ENCODE results near the gene VIPAS39. TPM values are rescaled to one million over a fixed set of nuclear protein-coding genes. Genes with fewer than 3 reads are reported as not detected.

VIPAS39 gene
- polyA plus RNA-seq, 1 experiment: 31.3 TPM

DNA sequence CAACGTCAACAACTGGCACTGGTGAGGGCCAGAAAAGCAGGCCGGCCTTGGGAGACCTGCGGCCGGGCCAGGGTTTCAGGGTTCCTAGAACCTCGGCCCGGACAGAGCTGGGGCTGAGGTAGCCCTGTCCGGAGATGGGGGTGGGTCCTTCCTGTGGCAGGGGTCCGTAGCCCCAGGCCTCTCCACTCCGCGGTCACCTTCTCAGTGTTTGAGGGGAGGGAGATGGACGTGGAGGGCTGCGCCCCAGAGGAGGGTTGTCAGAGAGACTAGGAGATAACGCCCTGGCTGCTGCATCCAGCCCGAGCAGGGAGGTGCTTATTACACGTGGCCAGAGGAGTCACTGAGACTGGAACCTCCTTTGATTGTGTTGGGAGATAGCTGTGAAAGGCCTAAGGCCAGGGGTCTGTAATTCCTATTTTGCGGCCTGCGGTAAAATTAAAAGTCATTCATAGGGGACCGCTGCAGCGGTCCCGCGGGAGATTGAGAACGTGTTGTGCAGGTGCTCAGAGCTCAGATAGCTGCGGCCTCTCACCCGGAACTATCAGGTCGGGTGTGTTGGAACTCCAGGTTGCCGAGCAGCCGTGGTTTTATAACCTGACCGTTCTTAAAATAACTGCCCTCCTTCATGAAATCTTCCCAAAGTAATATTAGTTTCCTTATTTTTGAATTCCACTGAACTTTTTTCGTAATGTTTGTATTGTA is 999 bp upstream of the VIPAS39 start:
- Histone ChIP-seq H3K4me3 (ENCODE audit: low read depth, low read length) (peak overlapping the region; percentile 94), H3K36me3 (ENCODE audit: control insufficient read depth, insufficient read depth, low read length) (peaks cover 13% of the 10 kb centered on the region), H3K27me3 (ENCODE audit: control insufficient read depth, insufficient read depth, low read length) (no peaks in the 10 kb centered on the region)
- TF ChIP-seq, protein P1, sequence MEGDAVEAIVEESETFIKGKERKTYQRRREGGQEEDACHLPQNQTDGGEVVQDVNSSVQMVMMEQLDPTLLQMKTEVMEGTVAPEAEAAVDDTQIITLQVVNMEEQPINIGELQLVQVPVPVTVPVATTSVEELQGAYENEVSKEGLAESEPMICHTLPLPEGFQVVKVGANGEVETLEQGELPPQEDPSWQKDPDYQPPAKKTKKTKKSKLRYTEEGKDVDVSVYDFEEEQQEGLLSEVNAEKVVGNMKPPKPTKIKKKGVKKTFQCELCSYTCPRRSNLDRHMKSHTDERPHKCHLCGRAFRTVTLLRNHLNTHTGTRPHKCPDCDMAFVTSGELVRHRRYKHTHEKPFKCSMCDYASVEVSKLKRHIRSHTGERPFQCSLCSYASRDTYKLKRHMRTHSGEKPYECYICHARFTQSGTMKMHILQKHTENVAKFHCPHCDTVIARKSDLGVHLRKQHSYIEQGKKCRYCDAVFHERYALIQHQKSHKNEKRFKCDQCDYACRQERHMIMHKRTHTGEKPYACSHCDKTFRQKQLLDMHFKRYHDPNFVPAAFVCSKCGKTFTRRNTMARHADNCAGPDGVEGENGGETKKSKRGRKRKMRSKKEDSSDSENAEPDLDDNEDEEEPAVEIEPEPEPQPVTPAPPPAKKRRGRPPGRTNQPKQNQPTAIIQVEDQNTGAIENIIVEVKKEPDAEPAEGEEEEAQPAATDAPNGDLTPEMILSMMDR (IDR thresholded peaks at IDR 0.05; ENCODE audit: insufficient read depth, low read depth, low read length): no peak
- POLR2A ChIA-PET: no interaction called here
- CTCF ChIA-PET: interaction anchor here (1.0 to 3.8 kb wide), 18 partner anchors 9 to 272 kb away, joined by 3 to 41 read pairs (median 5); no protein-coding TSS in a partner anchor
- DNase-seq (ENCODE audit: low read depth): no peak

DNA sequence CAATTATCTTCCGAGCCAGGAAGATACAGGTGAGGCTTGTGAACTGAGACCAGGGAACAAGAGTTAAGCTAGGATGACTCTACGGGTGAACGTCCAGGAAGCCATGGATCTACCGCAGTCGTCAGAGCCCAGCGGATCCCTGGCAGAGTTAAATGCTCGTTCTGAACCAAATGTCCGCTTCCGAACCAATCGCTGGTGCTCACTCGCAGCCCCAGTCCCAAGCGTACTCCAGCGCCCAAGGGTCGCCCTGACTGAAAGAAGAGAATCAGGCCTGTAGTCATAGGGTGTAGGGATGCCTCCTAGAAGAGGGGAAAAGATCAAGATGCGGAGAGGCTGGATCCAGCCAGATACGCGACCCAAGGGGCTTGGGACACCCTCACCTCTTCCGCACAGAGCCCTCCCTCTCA is 283 bp downstream of the VIPAS39 start:
- peaks cover 5% of the 10 kb centered on the region for H3K36me3 ChIP-seq (ENCODE audit: control insufficient read depth, insufficient read depth, low read length)
- POLR2A ChIA-PET: interaction anchor here (0.5 to 0.7 kb wide), 3 partner anchors 19 to 418 kb away, joined by 3 to 5 read pairs (median 3); no protein-coding TSS in a partner anchor
- CTCF ChIA-PET: interaction anchor here (0.6 to 3.8 kb wide), 4 partner anchors 11 to 335 kb away, joined by 3 to 41 read pairs (median 5); no protein-coding TSS in a partner anchor
- DNase-seq (ENCODE audit: low read depth): no peak
- H3K27me3 ChIP-seq (ENCODE audit: control insufficient read depth, insufficient read depth, low read length): no peaks in the 10 kb centered on the region
- peak overlapping the region; percentile 94 for H3K4me3 ChIP-seq (ENCODE audit: low read depth, low read length)
- TF ChIP-seq, protein P1 (IDR thresholded peaks at IDR 0.05; ENCODE audit: insufficient read depth, low read depth, low read length): no peak

DNA sequence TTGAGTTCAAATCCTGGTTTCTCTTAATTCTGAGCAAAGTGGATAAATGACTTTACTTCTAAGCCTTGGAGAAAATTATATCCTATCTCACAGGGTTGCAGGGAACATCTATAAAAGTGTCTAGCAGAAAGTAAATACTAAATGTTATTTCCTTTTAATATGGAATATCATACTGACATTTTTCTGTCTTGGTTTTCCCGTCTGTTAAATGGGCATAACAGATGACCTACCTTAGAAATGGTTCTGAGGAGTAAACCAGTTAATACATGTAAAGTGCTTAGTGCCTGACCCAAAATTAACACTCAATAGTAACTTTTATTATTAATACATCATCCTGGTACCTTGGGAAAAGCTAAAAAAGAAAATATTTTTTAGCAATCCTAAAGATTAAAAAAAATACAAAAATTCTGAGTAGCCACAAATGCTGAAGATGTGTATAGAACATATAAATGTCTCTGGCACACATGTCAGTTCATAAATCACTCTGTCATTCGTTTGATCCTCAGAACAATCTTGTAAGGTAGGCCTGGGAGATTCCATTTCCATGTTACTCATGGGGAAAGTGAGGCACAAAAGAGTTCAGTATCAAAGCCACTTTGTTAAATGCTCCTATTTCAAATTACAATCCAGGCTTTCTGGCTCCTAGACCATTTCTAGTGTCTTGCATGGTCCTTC is 1.3 kb downstream of the VIPAS39 start:
- CTCF ChIA-PET: interaction anchor here (2.0 kb wide), 1 partner anchor 10 kb away, joined by 7 read pairs; no protein-coding TSS in a partner anchor
- TF ChIP-seq, protein P1 (IDR thresholded peaks at IDR 0.05; ENCODE audit: insufficient read depth, low read depth, low read length): no peak
- H3K27me3 ChIP-seq (ENCODE audit: control insufficient read depth, insufficient read depth, low read length): no peaks in the 10 kb centered on the region
- no peak overlapping the region for H3K4me3 ChIP-seq (ENCODE audit: low read depth, low read length)
- peaks cover 4% of the 10 kb centered on the region for H3K36me3 ChIP-seq (ENCODE audit: control insufficient read depth, insufficient read depth, low read length)
- POLR2A ChIA-PET: no interaction called here
- no peak for DNase-seq (ENCODE audit: low read depth)

DNA sequence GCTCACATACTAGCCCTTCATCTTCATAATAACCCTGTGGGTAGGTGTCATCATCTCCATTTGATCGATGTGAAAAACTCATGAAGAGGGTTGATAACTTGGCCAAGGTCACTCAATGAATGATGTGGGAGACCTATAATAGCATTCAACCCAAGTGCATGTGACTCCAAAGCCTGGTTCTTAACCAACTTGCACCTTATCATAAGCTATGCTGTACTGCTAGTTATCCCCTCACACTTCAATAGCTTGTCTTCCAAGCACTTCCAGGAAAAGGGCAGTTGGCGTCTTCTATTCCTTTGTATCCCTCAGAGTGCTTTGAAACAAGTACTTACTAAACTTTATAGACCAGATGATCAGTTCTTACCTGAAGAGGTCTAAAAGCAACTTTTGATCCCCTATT is 15.2 kb downstream of the VIPAS39 start:
- CTCF ChIA-PET: no interaction called here
- Histone ChIP-seq H3K36me3 (ENCODE audit: control insufficient read depth, insufficient read depth, low read length) (peaks cover 17% of the 10 kb centered on the region), H3K27me3 (ENCODE audit: control insufficient read depth, insufficient read depth, low read length) (no peaks in the 10 kb centered on the region), H3K4me3 (ENCODE audit: low read depth, low read length) (no peak overlapping the region)
- TF ChIP-seq, protein P1 (IDR thresholded peaks at IDR 0.05; ENCODE audit: insufficient read depth, low read depth, low read length): no peak
- POLR2A ChIA-PET: no interaction called here
- no peak for DNase-seq (ENCODE audit: low read depth)

DNA sequence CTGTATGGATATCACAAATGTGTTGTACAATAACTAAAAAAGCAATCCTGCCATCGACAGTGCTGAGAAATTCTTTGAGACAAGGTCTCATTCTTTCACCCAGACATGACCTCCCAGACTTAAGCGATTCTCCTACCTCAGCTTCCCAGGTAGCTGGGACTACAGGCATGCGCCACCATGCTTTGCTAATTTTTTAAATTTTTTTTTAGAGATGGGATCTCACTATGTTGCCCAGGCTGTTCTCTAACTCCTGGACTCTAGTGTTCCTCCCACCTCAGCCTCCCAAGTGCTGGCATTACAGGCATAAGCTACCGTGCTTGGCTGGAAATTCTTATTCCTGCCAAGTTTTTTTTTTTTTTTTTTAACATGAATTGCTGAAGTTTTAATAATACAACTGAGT is 17.5 kb downstream of the VIPAS39 start:
- DNase-seq (ENCODE audit: low read depth): no peak
- POLR2A ChIA-PET: no interaction called here
- Histone ChIP-seq H3K4me3 (ENCODE audit: low read depth, low read length) (no peak overlapping the region), H3K27me3 (ENCODE audit: control insufficient read depth, insufficient read depth, low read length) (no peaks in the 10 kb centered on the region), H3K36me3 (ENCODE audit: control insufficient read depth, insufficient read depth, low read length) (peaks cover 21% of the 10 kb centered on the region)
- TF ChIP-seq, protein P1 (IDR thresholded peaks at IDR 0.05; ENCODE audit: insufficient read depth, low read depth, low read length): no peak
- CTCF ChIA-PET: interaction anchor here (1.3 kb wide), 1 partner anchor 19 kb away, joined by 5 read pairs; no protein-coding TSS in a partner anchor
